GM18861 (cell line): ENCODE data around the gene FAIM2.

Experiments used
- ATAC-seq: cut with Tn5 transposase; IDR thresholded peaks from one replicate; pipeline ENCODE4 v1.9.1; 2021; ENCODE audit not compliant: unreplicated experiment

The FAIM2 gene

DNA sequence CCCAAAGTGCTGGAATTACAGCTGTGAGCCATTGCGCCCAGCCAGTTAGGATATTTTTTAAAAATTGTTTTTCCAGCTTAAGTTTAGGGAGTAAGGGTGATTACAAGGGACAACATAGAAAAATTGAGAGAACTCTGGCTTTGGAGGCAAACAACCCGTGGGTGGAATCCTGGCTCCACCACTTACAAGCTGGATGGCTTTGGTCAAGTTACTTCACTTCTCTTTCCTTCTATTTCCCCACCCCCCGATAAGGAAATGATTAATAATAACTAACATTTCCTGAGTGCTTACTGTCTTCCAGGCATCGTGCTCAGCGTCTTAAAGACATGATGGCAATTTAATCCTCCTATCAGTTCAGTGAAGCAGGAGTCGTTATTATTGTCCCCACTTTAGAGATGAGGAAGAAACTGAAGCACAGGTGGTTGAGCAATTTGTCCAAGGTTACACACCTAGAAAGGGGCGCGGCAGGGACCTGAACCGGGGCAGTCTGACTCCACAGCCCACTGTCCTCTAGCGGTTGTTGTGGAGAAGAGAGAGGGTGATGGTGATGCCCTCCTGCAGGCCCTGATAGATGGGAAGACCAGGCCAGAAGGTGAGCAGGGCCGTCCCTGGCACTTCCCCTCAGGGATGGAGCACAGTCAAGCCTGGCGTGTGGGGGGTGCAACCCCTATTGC lies 16.7 kb upstream of the FAIM2 start:
- no peak for ATAC-seq

DNA sequence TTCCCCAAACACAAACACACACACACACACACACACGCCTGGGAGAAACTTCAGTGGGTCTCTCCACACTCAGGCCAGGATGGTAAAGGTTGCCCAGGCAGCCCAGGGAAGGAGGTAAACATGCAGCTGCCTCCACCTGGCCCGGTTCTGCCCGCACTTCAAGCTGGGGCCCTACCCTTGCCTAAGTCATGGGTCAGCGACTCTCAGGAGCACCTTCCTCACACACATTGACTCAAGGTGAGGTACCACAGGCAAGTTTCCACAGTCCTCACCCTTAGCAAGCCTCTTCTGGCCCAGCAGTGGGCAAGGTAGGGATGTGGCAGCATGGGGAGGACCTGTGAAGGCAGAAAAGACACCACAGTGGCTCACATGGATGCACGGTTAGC lies 14.1 kb upstream of the FAIM2 start:
- ATAC-seq = no peak

GRCh38 chr12:49917166-49917787 lies 13.6 kb upstream of the FAIM2 start:
- ATAC-seq = no peak

- no peak for ATAC-seq
These were observed 12.6 kb upstream of the FAIM2 start for GRCh38 chr12:49916129-49916919.

- no peak for ATAC-seq
These were observed 8.9 kb upstream of the FAIM2 start for GRCh38 chr12:49912345-49913255.

DNA sequence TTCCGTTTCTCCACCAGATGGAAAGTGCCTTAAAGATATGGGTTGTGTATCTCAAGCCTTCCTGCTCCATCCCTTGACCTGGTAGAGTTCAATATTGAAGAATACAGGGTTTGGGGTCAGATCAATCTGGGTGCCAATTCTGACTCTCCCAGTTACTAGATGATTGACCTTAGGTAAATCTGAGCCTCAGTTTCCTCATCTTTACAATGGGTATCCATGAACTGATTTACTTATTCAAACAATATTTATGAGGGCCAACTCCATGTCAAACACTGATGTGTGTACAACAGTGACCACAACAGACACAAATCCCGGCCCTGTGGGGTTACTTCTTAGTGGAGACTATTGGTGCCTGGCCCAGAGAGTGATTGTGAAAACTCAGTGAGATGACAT lies 7.5 kb upstream of the FAIM2 start:
- no peak for ATAC-seq

- ATAC-seq = no peak
These were observed 6.9 kb upstream of the FAIM2 start for GRCh38 chr12:49910331-49911212.

DNA sequence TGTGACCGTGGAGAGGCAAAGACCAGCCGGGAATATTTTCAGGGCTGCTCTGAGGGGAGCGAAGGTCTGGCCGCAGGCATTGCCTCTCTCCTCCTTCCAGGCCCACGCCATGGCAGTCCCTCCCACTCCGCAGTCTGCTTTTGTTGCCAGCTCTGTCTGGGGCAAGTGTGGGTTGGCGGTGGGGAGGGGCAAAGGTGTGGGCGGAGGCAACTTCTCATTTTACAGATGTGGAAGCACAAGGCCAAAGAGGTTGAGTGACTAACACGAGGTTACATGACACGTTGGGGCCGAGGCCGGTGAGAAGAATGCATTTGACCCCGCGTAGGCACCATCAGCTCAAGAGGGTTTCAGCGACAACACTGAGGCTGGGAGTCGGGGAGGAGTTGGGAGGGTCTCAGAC lies 6.1 kb upstream of the FAIM2 start:
- ATAC-seq = no peak

- ATAC-seq = no peak
These were observed 5.7 kb upstream of the FAIM2 start for GRCh38 chr12:49909356-49909755.

DNA sequence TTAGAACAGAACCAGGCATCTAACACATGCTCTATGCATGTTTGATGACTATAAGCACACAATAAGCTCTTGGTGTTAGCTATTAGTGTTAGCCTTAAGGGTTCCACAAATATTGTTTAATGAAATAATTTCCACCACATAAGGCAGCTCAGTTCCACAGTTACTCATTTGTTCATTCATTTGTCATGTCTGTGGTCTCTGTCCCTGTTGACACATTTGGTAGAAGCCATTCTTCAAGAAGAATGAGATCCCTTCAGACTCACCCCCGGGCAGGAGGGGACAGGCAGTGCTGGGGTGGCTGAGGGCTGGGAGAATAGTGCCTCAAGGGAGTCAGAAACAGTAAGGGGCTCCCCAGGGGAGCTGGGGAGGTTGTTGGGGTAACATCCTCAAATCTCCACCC lies 3.7 kb upstream of the FAIM2 start:
- ATAC-seq = no peak

- no peak for ATAC-seq
These were observed 2.1 kb upstream of the FAIM2 start for GRCh38 chr12:49905718-49906314.

DNA sequence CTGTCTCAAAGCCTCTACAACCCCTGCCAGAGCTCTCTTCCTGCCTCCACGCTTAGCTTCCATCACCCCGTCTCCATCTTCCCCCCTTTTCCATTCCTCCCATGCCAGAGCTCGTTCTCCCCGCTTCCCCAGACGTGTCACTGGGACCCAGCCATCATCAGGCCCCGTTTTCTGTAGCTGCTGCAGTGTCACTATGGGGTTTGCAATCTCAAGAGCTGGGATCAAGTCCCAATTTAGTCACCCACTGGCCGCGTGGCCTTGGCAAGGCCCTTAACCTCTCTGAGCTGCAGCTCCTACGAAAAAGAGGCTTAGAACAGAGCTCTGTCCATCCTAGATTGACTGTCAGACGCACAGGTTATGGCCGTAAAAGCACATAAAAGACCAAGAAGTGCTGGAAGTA lies 901 bp upstream of the FAIM2 start:
- no peak for ATAC-seq

- ATAC-seq = no peak
These were observed 375 bp downstream of the FAIM2 start for GRCh38 chr12:49903351-49903699.

DNA sequence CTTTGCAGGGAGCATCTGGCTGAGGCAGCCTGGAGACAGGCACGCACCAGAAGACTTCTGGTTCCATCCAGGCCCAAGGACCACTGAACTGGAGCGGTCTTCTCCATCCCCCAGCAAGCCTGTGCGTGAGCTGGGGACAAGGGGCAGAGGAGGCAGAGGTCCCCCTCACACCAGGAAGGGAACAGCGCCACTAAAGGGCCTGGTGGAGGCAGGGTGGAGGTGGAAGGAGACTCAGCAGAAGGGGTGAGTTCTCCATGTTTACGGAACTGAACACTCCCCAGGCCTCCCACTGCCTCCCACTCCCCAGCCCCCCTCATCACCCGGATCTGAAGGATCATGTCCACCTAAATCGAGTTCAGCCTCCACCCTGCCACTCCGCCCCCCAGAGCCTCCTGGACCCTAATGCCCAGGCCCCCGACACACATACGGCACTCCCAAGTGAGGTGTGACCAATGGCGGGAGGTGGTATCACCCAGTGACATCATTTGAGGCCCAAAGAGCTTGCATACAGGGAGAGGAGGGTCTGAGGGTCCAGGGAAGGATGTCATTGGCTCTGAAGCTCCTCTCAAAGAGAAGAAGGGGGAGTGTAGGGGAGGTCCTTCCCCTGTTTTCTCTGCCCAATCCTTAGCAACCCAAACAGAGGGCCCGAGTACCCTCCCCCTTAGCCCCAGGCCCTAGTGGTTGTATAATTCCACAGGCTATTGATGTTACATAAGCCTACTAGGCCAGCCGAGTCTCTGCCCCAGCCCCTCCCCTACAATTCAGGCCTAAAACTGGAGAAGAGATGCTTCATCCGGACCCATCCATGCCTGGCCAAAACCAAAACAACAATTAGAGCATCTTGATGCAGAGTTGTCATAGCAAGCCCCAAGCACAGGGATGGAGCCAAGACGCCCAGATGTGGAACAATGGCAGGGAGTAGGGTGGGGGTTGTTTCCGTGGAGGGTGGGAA lies 1.0 kb downstream of the FAIM2 start:
- ATAC-seq = no peak

DNA sequence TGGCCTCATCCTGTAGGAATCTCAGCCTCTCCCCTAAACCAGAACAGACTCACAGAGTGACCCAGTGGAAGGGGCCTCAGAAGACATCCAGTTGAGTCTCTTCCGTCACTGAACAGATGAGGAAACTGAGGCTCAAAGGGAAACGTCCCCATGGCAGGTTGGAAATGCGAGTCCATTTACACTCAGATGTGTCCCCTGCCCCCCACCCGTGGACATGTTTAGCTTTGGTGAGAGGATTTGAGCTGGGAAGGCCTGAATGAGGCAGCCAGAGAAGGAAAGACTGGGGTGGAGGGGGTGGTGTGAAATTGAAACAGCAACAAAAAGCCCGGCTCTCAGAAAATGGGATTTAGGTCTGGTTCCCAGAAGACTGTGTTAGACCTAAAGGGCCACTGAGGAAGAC lies 1.7 kb downstream of the FAIM2 start:
- ATAC-seq = no peak

DNA sequence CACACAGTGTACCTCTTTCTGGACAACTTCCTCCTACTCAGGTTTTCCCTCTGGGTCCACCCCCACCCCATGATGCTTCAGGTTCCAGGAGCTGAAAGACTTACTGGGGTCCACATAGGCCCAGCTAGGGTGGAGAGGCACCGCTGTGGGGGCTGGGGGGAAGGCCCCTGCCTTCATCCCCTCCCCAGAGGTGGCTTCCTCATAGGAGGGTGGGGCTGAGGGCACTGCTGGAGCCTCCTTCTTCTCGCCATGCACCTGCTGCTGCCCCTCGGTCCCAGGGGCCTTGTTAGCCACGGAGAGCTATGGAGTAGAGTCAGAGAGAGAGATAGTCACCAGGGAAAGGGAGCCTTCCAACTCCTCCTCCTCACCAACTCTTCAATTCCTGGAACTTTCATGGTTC lies 2.7 kb downstream of the FAIM2 start:
- no peak for ATAC-seq

DNA sequence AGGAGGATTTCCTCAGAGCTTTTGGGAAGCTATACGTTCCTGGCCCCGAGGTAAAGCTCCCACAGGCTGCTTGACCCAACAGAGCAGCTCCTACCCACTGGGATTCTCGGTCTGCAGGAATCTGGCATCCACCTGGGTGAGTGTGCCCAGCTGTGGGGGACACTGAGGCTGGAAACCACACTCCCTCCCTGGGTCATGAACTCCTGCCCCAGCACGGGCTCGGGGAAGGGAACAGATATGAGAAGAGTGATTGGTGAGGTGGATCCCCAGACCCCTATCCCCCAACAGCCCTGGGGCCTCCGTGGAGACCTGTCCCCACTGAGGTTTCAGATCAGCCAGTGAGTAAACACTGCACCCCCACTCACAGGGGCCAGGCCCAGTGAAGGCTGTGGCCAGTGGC lies 3.3 kb downstream of the FAIM2 start:
- ATAC-seq = no peak

DNA sequence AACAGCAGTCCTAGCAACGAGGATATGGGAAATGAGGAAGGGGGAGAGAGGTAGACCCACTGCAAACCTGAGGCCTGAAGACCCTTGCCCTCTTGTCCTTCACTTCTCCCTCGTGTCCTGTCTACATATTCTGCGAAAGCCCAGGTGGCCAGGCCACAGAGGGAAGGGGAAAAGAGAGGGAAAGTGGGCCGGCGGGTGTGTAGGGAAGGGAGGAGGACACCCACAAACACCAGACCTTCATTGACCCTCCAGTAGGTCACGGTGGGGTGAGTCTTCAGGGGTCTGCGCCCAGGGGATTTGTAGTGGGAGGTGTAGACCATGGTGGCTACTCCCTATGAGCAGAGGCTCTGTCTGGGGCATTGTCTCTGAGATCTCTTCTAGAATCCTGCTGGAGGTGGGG lies 3.8 kb downstream of the FAIM2 start:
- no peak for ATAC-seq

GRCh38 chr12:49899286-49899843 lies 4.3 kb downstream of the FAIM2 start:
- ATAC-seq = no peak
